HCT116 (cell line): Measurements from ENCODE around the gene DZIP1L. TPM values are rescaled to one million over a fixed set of nuclear protein-coding genes. Genes with fewer than 3 reads are reported as not detected.

Experiments used
- ATAC-seq: fragments of 200-7000 bp; cut with Tn5 transposase; 2 replicates; pipeline ENCODE4 v1.9.1; 2020; ENCODE audit warnings: mild to moderate bottlenecking, moderate library complexity
- BruUV-seq: library from RNA; stranded (reverse); fragments of 400-500 nt; replicated peaks from 2 replicates; lab custom pipeline; 2021; lab: Mats Ljungman, UMichigan
- CTCF ChIA-PET: fragments of 300-600 bp; sonication (Branson Sonifier 250); formaldehyde crosslinking; loops from one replicate; lab custom pipeline; 2021; ENCODE audit warnings: antibody characterized with exemption; lab: Charles Lee
- POLR2A ChIA-PET: fragments of 300-600, 350-600 bp; sonication (Branson Sonifier 250); formaldehyde crosslinking; loops from one replicate; lab custom pipeline; 2021; ENCODE audit warnings: antibody characterized with exemption; lab: Charles Lee
- RAD21 ChIA-PET, 2 experiments: fragments of 300-600 bp; sonication (Branson Sonifier 250); formaldehyde crosslinking; loops; one replicate each; lab custom pipeline; 2023; ENCODE audit warnings: low total read pairs in 2 of 2; ENCODE audit not compliant: uncharacterized antibody in 2 of 2, unreplicated experiment in 2 of 2, low non-redundant PET in 1 of 2; lab: Charles Lee
- DNase-seq: peaks from one replicate; pipeline ENCODE4 v3.0.0-alpha.2; 2010; ENCODE audit warnings: low read depth, low spot score
- H2AFZ ChIP-seq: fragments of 200-600 bp; shearing (Covaris generic), sonication (generic); 2 replicates; pipeline ENCODE4 v1.6.1; 2017; ENCODE audit warnings: low read depth, mixed run types, mixed read lengths, antibody characterized with exemption, low read length; ENCODE audit not compliant: poor library complexity, severe bottlenecking
- H3K27ac ChIP-seq: 2 replicates; pipeline ENCODE4 v1.5.1; 2012; ENCODE audit warnings: low read depth, low read length
- H3K27me3 ChIP-seq: fragments of 200-600 bp; sonication (generic); 2 replicates; pipeline ENCODE4 v1.6.1; 2016; ENCODE audit warnings: mixed run types, low read length, mixed read lengths; ENCODE audit not compliant: insufficient read depth
- H3K36me3 ChIP-seq, 2 experiments: fragments of 200-500 bp in 1 of 2; fragments of 200-600 bp in 1 of 2; sonication (Bioruptor generic) in 1 of 2; sonication (generic) in 1 of 2; 2 replicates each; pipeline versions ENCODE4 v1.5.1 to v1.6.1; 2014 to 2016; ENCODE audit warnings: low read length in 2 of 2, inconsistent platforms in 1 of 2, mixed read lengths in 1 of 2, mixed run types in 1 of 2; ENCODE audit not compliant: insufficient read depth in 2 of 2, control insufficient read depth in 1 of 2
- H3K4me1 ChIP-seq, 2 experiments: fragments of 200-600 bp in 1 of 2; sonication (generic) in 1 of 2; 2 replicates each; pipeline versions ENCODE4 v1.5.1 to v1.6.1; 2012 to 2017; ENCODE audit warnings: low read length in 2 of 2, inconsistent platforms in 1 of 2, mild to moderate bottlenecking in 1 of 2, mixed read lengths in 1 of 2, mixed run types in 1 of 2, moderate library complexity in 1 of 2; ENCODE audit not compliant: insufficient read depth in 2 of 2, control insufficient read depth in 1 of 2
- H3K4me2 ChIP-seq: fragments of 200-600 bp; sonication (generic); 2 replicates; pipeline ENCODE4 v1.6.1; 2017; ENCODE audit warnings: mixed run types, low read length, mixed read lengths
- H3K4me3 ChIP-seq, 2 experiments: fragments of 200-600 bp in 1 of 2; sonication (generic) in 1 of 2; replicated peaks in 1 of 2; 2 replicates each; pipeline ENCODE4 v1.5.1; 2011 to 2016; ENCODE audit warnings: low read length in 2 of 2, control low read depth in 1 of 2, low read depth in 1 of 2, mild to moderate bottlenecking in 1 of 2, mixed read lengths in 1 of 2, mixed run types in 1 of 2
- H3K79me2 ChIP-seq: fragments of 200-600 bp; sonication (generic); 2 replicates; pipeline ENCODE4 v1.6.1; 2017; ENCODE audit warnings: mild to moderate bottlenecking, mixed run types, low read length, moderate library complexity, mixed read lengths; ENCODE audit not compliant: insufficient read depth
- H3K9ac ChIP-seq: fragments of 200-600 bp; sonication (generic); 2 replicates; pipeline ENCODE4 v1.6.1; 2016; ENCODE audit warnings: low read length, mixed read lengths
- H3K9me2 ChIP-seq: fragments of 200-600 bp; sonication (generic), shearing (Covaris generic); 2 replicates; pipeline ENCODE4 v1.6.1; 2017; ENCODE audit warnings: mixed run types, mild to moderate bottlenecking, moderate library complexity; ENCODE audit not compliant: insufficient read depth
- H3K9me3 ChIP-seq, 2 experiments: fragments of 200-500 bp in 1 of 2; fragments of 200-600 bp in 1 of 2; sonication (Bioruptor generic) in 1 of 2; sonication (generic) in 1 of 2; 2 replicates each; pipeline ENCODE4 v1.6.1; 2014 to 2017; ENCODE audit warnings: low read length in 2 of 2, mixed read lengths in 2 of 2, inconsistent platforms in 1 of 2, low read depth in 1 of 2, mild to moderate bottlenecking in 1 of 2, mixed run types in 1 of 2, moderate library complexity in 1 of 2; ENCODE audit not compliant: control insufficient read depth in 1 of 2, insufficient read depth in 1 of 2
- H4K20me1 ChIP-seq: fragments of 200-600 bp; sonication (generic), shearing (Covaris generic); 2 replicates; pipeline ENCODE4 v1.6.1; 2017; ENCODE audit warnings: mixed run types, mild to moderate bottlenecking, moderate library complexity; ENCODE audit not compliant: insufficient read depth
- ATF3 ChIP-seq: IDR thresholded peaks from 2 replicates; pipeline ENCODE4 v1.6.1; 2012
- CBX3 ChIP-seq: IDR thresholded peaks from 2 replicates; pipeline ENCODE4 v1.6.1; 2012; ENCODE audit warnings: low read depth
- CEBPB ChIP-seq: IDR thresholded peaks from 2 replicates; pipeline ENCODE4 v1.6.1; 2012; ENCODE audit warnings: low read depth
- CTCF ChIP-seq, 3 experiments: fragments of 200-600 bp in 1 of 3; sonication (generic) in 1 of 3; IDR thresholded peaks in 2 of 3; conservative IDR thresholded peaks in 1 of 3; 2 replicates each; pipeline ENCODE4 v1.5.1; 2012 to 2017; ENCODE audit warnings: low read depth in 2 of 3, low read length in 2 of 3, antibody characterized with exemption in 1 of 3, borderline replicate concordance in 1 of 3, control low read depth in 1 of 3, mild to moderate bottlenecking in 1 of 3, mixed read lengths in 1 of 3, mixed run types in 1 of 3, moderate library complexity in 1 of 3; ENCODE audit not compliant: insufficient read depth in 1 of 3
- EGR1 ChIP-seq: IDR thresholded peaks from 2 replicates; pipeline ENCODE4 v1.6.1; 2012; ENCODE audit warnings: low read depth
- ELF1 ChIP-seq: IDR thresholded peaks from 2 replicates; pipeline ENCODE4 v1.6.1; 2012; ENCODE audit warnings: low read depth, borderline replicate concordance
- EZH2phosphoT487 ChIP-seq: fragments of 200-600 bp; IDR thresholded peaks from 2 replicates; pipeline ENCODE4 v1.6.1; 2018; ENCODE audit warnings: antibody characterized with exemption, borderline replicate concordance
- FOSL1 ChIP-seq: IDR thresholded peaks from 2 replicates; pipeline ENCODE4 v1.6.1; 2012; ENCODE audit warnings: low read depth
- MAX ChIP-seq: IDR thresholded peaks from 2 replicates; pipeline ENCODE4 v1.6.1; 2012
- POLR2A ChIP-seq: IDR thresholded peaks from 2 replicates; pipeline ENCODE4 v1.7.0; 2011; ENCODE audit warnings: borderline replicate concordance; ENCODE audit not compliant: insufficient read depth, insufficient read length; ENCODE audit errors: extremely low read depth
- SIN3A ChIP-seq: IDR thresholded peaks from 2 replicates; pipeline ENCODE4 v1.6.1; 2012; ENCODE audit warnings: low read depth
- SP1 ChIP-seq: IDR thresholded peaks from 2 replicates; pipeline ENCODE4 v1.6.1; 2012; ENCODE audit warnings: low read depth
- SRF ChIP-seq: IDR thresholded peaks from 2 replicates; pipeline ENCODE4 v1.6.1; 2012; ENCODE audit warnings: low read depth
- TCF7L2 ChIP-seq: IDR thresholded peaks from 2 replicates; pipeline ENCODE4 v1.7.0; 2011; ENCODE audit warnings: borderline replicate concordance, inconsistent platforms; ENCODE audit not compliant: insufficient read depth, insufficient read length; ENCODE audit errors: extremely low read depth
- ZBTB33 ChIP-seq: IDR thresholded peaks from 2 replicates; pipeline ENCODE4 v1.6.1; 2011; ENCODE audit warnings: mild to moderate bottlenecking, low read length, moderate library complexity; ENCODE audit not compliant: insufficient replicate concordance; ENCODE audit errors: extremely low read depth
- ZFX ChIP-seq: fragments of 450-650 bp; IDR thresholded peaks from 2 replicates; pipeline ENCODE4 v1.6.1; 2017
- ZNF274 ChIP-seq: fragments of 200-500 bp; sonication (Bioruptor generic); IDR thresholded peaks from 2 replicates; pipeline ENCODE4 v1.6.1; 2014; ENCODE audit warnings: mild to moderate bottlenecking, low read depth, low read length, inconsistent platforms
- intact Hi-C: fragments of 100-400 bp; cut with micrococcal nuclease; formaldehyde crosslinking; loops from 2 replicates; pipeline ENCODE4 v1.10.0; 2022
- total RNA-seq: library from RNA; stranded (reverse); gene quantifications from one replicate; pipeline ENCODE4 v1.2.1, GENCODE V29; 2021; ENCODE audit not compliant: unreplicated experiment

The DZIP1L gene
- total RNA-seq, 1 experiment from 2014 or later: 9.6 TPM

GRCh38 chr3:138124706-138125355 lies 9.4 kb upstream of the DZIP1L start:
- Histone ChIP-seq H3K27ac (no peak overlapping the region), H3K4me3 (no peak overlapping the region), H3K27me3 (no peaks in the 10 kb centered on the region), H3K4me1 (peaks cover 8% of the 10 kb centered on the region in 2 experiments; a peak in 3 of 4 replicates), H3K36me3 (no peaks in the 10 kb centered on the region), H4K20me1 (no peaks in the 10 kb centered on the region), H3K9me2 (no peaks in the 10 kb centered on the region), H3K79me2 (no peaks in the 10 kb centered on the region)
- RAD21 ChIA-PET: no interaction called here
- CTCF ChIA-PET: no interaction called here
- no TSS peak for BruUV-seq
- ATAC-seq: no peak
- DNase-seq: no peak
- intact Hi-C loops: no loop called here
- TF ChIP-seq ZFX (no peak), EGR1 (0 out of 2 replicates have a peak, but pooled peaks have one; percentile 30)
- TF ChIP-seq, all 23 proteins: peak for 1
- Histone ChIP-seq H3K9ac (no peak overlapping the region), H2AFZ (no peak overlapping the region), H3K9me3 (no peaks in the 10 kb centered on the region; a peak in 1 of 4 replicates), H3K4me2 (peak overlapping the region; percentile 25; the same call in 1 of the 2 replicates)
- POLR2A ChIA-PET: no interaction called here

GRCh38 chr3:138124188-138124587 lies 8.8 kb upstream of the DZIP1L start:
- Histone ChIP-seq H3K4me2 (no peak overlapping the region), H4K20me1 (no peaks in the 10 kb centered on the region), H3K36me3 (no peaks in the 10 kb centered on the region), H2AFZ (no peak overlapping the region), H3K4me3 (no peak overlapping the region), H3K79me2 (no peaks in the 10 kb centered on the region), H3K9me2 (no peaks in the 10 kb centered on the region), H3K4me1 (peaks cover 8 to 10% of the 10 kb centered on the region in 2 experiments; a peak in 3 of 4 replicates), H3K27me3 (no peaks in the 10 kb centered on the region), H3K27ac (no peak overlapping the region), H3K9me3 (no peaks in the 10 kb centered on the region; a peak in 1 of 4 replicates), H3K9ac (no peak overlapping the region)
- BruUV-seq: no TSS peak
- no peak for DNase-seq
- no peak for ATAC-seq
- CTCF ChIA-PET: no interaction called here
- intact Hi-C loops: no loop called here
- RAD21 ChIA-PET: no interaction called here
- POLR2A ChIA-PET: no interaction called here
- TF ChIP-seq FOSL1: no peak
- no peak for TF ChIP-seq ZFX
- no peak for TF ChIP-seq CEBPB
- no peak for TF ChIP-seq ATF3
- no peak for TF ChIP-seq EZH2phosphoT487
- TF ChIP-seq SIN3A: no peak
- TF ChIP-seq SP1: no peak
- TF ChIP-seq MAX: no peak
- no peak for TF ChIP-seq POLR2A
- TF ChIP-seq ELF1: no peak
- no peak for TF ChIP-seq CBX3
- no peak for TF ChIP-seq TCF7L2
- no peak for TF ChIP-seq ZNF274
- TF ChIP-seq SRF: no peak
- no peak for TF ChIP-seq ZBTB33
- TF ChIP-seq CTCF (IDR thresholded peaks at IDR 0.05 in 2 of 3, conservative IDR thresholded peaks at IDR 0.05 in 1 of 3; ENCODE audit: borderline replicate concordance in 1 of 3, insufficient read depth in 1 of 3, low read depth in 2 of 3, low read length in 2 of 3): no peak
